ENCODE measurements around the gene DOCK2. TPM values are rescaled to one million over a fixed set of nuclear protein-coding genes. Genes with fewer than 3 reads are reported as not detected.

Gene DOCK2
- total RNA-seq, 2 donors from 2014 or later, result 249 to 284 TPM

- DNase-seq (no peak), ATAC-seq (no peak)
- peaks cover 14% of the 10 kb centered on the region for H3K4me1 Mint-ChIP-seq
- no peak overlapping the region for H3K4me3 Mint-ChIP-seq
- peaks cover 10% of the 10 kb centered on the region for H3K36me3 Mint-ChIP-seq (ENCODE audit: low read depth)
- H3K9me3 ChIP-seq (ENCODE audit: control insufficient read depth, low read length, poor library complexity, severe bottlenecking), result no peaks in the 10 kb centered on the region
- no peaks in the 10 kb centered on the region for H3K27me3 Mint-ChIP-seq
- H3K27ac Mint-ChIP-seq, result no peak overlapping the region
Observed at GRCh38 chr5:169874621-169875020, 237.5 kb downstream of the DOCK2 start.

GRCh38 chr5:169875091-169875728 is 238.1 kb downstream of the DOCK2 start:
- H3K36me3 Mint-ChIP-seq (ENCODE audit: low read depth), result peaks cover 10% of the 10 kb centered on the region
- ATAC-seq (no peak), DNase-seq (no peak)
- H3K27ac Mint-ChIP-seq, result no peak overlapping the region
- H3K27me3 Mint-ChIP-seq, result no peaks in the 10 kb centered on the region
- no peak overlapping the region for H3K4me3 Mint-ChIP-seq
- H3K9me3 ChIP-seq (ENCODE audit: control insufficient read depth, low read length, poor library complexity, severe bottlenecking), result no peaks in the 10 kb centered on the region
- peaks cover 12% of the 10 kb centered on the region for H3K4me1 Mint-ChIP-seq

- Mint-ChIP-seq H3K36me3 (ENCODE audit: low read depth) (peaks cover 10% of the 10 kb centered on the region), H3K4me3 (no peak overlapping the region), H3K27me3 (no peaks in the 10 kb centered on the region), H3K27ac (no peak overlapping the region), H3K4me1 (peaks cover 15% of the 10 kb centered on the region)
- DNase-seq, result no peak
- ATAC-seq, result no peak
- no peaks in the 10 kb centered on the region for H3K9me3 ChIP-seq (ENCODE audit: control insufficient read depth, low read length, poor library complexity, severe bottlenecking)
Observed at GRCh38 chr5:169875731-169876130, 238.7 kb downstream of the DOCK2 start.

- no peak overlapping the region for H3K4me3 Mint-ChIP-seq
- DNase-seq (no peak), ATAC-seq (no peak)
- peaks cover 10% of the 10 kb centered on the region for H3K36me3 Mint-ChIP-seq (ENCODE audit: low read depth)
- no peaks in the 10 kb centered on the region for H3K27me3 Mint-ChIP-seq
- no peaks in the 10 kb centered on the region for H3K9me3 ChIP-seq (ENCODE audit: control insufficient read depth, low read length, poor library complexity, severe bottlenecking)
- H3K4me1 Mint-ChIP-seq, result peaks cover 20% of the 10 kb centered on the region
- no peak overlapping the region for H3K27ac Mint-ChIP-seq
Observed at GRCh38 chr5:169876386-169876785, 239.3 kb downstream of the DOCK2 start.

GRCh38 chr5:169880012-169880663 is 243.1 kb downstream of the DOCK2 start:
- peaks cover 13% of the 10 kb centered on the region for H3K36me3 Mint-ChIP-seq (ENCODE audit: low read depth)
- peaks cover 25% of the 10 kb centered on the region for H3K4me1 Mint-ChIP-seq
- no peak overlapping the region for H3K27ac Mint-ChIP-seq
- ATAC-seq (no peak), DNase-seq (no peak)
- no peak overlapping the region for H3K4me3 Mint-ChIP-seq
- no peaks in the 10 kb centered on the region for H3K27me3 Mint-ChIP-seq
- no peaks in the 10 kb centered on the region for H3K9me3 ChIP-seq (ENCODE audit: control insufficient read depth, low read length, poor library complexity, severe bottlenecking)

- H3K36me3 Mint-ChIP-seq (ENCODE audit: low read depth), result peaks cover 10% of the 10 kb centered on the region
- H3K4me1 Mint-ChIP-seq, result peaks cover 22% of the 10 kb centered on the region
- no peaks in the 10 kb centered on the region for H3K27me3 Mint-ChIP-seq
- ATAC-seq (no peak), DNase-seq (no peak)
- no peaks in the 10 kb centered on the region for H3K9me3 ChIP-seq (ENCODE audit: control insufficient read depth, low read length, poor library complexity, severe bottlenecking)
- H3K27ac Mint-ChIP-seq, result no peak overlapping the region
- H3K4me3 Mint-ChIP-seq, result no peak overlapping the region
Observed at GRCh38 chr5:169880785-169881184, 243.7 kb downstream of the DOCK2 start.

GRCh38 chr5:169881702-169882303 is 244.7 kb downstream of the DOCK2 start:
- Mint-ChIP-seq H3K4me1 (peaks cover 24% of the 10 kb centered on the region), H3K4me3 (no peak overlapping the region), H3K27me3 (no peaks in the 10 kb centered on the region), H3K27ac (no peak overlapping the region), H3K36me3 (ENCODE audit: low read depth) (peaks cover 10% of the 10 kb centered on the region)
- H3K9me3 ChIP-seq (ENCODE audit: control insufficient read depth, low read length, poor library complexity, severe bottlenecking), result no peaks in the 10 kb centered on the region
- no peak for ATAC-seq
- no peak for DNase-seq

- DNase-seq, result no peak
- H3K9me3 ChIP-seq (ENCODE audit: control insufficient read depth, low read length, poor library complexity, severe bottlenecking), result no peaks in the 10 kb centered on the region
- Mint-ChIP-seq H3K27me3 (no peaks in the 10 kb centered on the region), H3K27ac (no peak overlapping the region), H3K4me1 (peaks cover 23% of the 10 kb centered on the region), H3K36me3 (ENCODE audit: low read depth) (peaks cover 2% of the 10 kb centered on the region), H3K4me3 (no peak overlapping the region)
- no peak for ATAC-seq
Observed at GRCh38 chr5:169886033-169886432, 249.0 kb downstream of the DOCK2 start.

- no peak for ATAC-seq
- no peak for DNase-seq
- Mint-ChIP-seq H3K36me3 (ENCODE audit: low read depth) (peaks cover 4% of the 10 kb centered on the region), H3K27me3 (no peaks in the 10 kb centered on the region), H3K27ac (no peak overlapping the region), H3K4me1 (peaks cover 24% of the 10 kb centered on the region), H3K4me3 (no peak overlapping the region)
- no peaks in the 10 kb centered on the region for H3K9me3 ChIP-seq (ENCODE audit: control insufficient read depth, low read length, poor library complexity, severe bottlenecking)
Observed at GRCh38 chr5:169886677-169887076, 249.6 kb downstream of the DOCK2 start.

GRCh38 chr5:169889572-169889971 is 252.5 kb downstream of the DOCK2 start:
- no peak for ATAC-seq
- Mint-ChIP-seq H3K27ac (no peak overlapping the region), H3K4me3 (no peak overlapping the region), H3K36me3 (ENCODE audit: low read depth) (peaks cover 8% of the 10 kb centered on the region), H3K4me1 (peaks cover 24% of the 10 kb centered on the region), H3K27me3 (no peaks in the 10 kb centered on the region)
- no peaks in the 10 kb centered on the region for H3K9me3 ChIP-seq (ENCODE audit: control insufficient read depth, low read length, poor library complexity, severe bottlenecking)
- DNase-seq, result no peak

GRCh38 chr5:169893010-169893409 is 255.9 kb downstream of the DOCK2 start:
- peak overlapping the region; percentile 2 for H3K27ac Mint-ChIP-seq

GRCh38 chr5:169893571-169893970 is 256.5 kb downstream of the DOCK2 start:
- H3K27ac Mint-ChIP-seq, result peak overlapping the region; percentile 2
- no peaks in the 10 kb centered on the region for H3K9me3 ChIP-seq (ENCODE audit: control insufficient read depth, low read length, poor library complexity, severe bottlenecking)
- no peak overlapping the region for H3K4me3 Mint-ChIP-seq
- peaks cover 8% of the 10 kb centered on the region for H3K36me3 Mint-ChIP-seq (ENCODE audit: low read depth)
- no peaks in the 10 kb centered on the region for H3K27me3 Mint-ChIP-seq
- DNase-seq (no peak), ATAC-seq (no peak)
- H3K4me1 Mint-ChIP-seq, result peaks cover 19% of the 10 kb centered on the region

More at GRCh38 chr5:169893010-169893409, 255.9 kb downstream of the DOCK2 start:
- ATAC-seq (no peak), DNase-seq (no peak)
- Mint-ChIP-seq H3K36me3 (ENCODE audit: low read depth) (peaks cover 8% of the 10 kb centered on the region), H3K27me3 (no peaks in the 10 kb centered on the region), H3K4me3 (no peak overlapping the region), H3K4me1 (peaks cover 18% of the 10 kb centered on the region)
- H3K9me3 ChIP-seq (ENCODE audit: control insufficient read depth, low read length, poor library complexity, severe bottlenecking), result no peaks in the 10 kb centered on the region

- Mint-ChIP-seq H3K4me1 (peaks cover 21% of the 10 kb centered on the region), H3K36me3 (ENCODE audit: low read depth) (peaks cover 10% of the 10 kb centered on the region), H3K4me3 (no peak overlapping the region), H3K27me3 (no peaks in the 10 kb centered on the region), H3K27ac (no peak overlapping the region)
- no peak for DNase-seq
- no peaks in the 10 kb centered on the region for H3K9me3 ChIP-seq (ENCODE audit: control insufficient read depth, low read length, poor library complexity, severe bottlenecking)
- no peak for ATAC-seq
Observed at GRCh38 chr5:169895926-169896325, 258.9 kb downstream of the DOCK2 start.
